BLaER1 (cell line): Measurements from ENCODE around the gene DYNC2I2.
"Not testable (repeated sequence)": the region's sequence is repeated elsewhere in the genome, so short reads cannot be mapped to it uniquely, and the experiment has no call there.

Source experiments
- H3K27ac ChIP-seq: shearing (Covaris generic); formaldehyde crosslinking; 2 replicates; pipeline ENCODE4 v1.8.1; 2022
- H3K27me3 ChIP-seq: shearing (Covaris generic); formaldehyde crosslinking; 2 replicates; pipeline ENCODE4 v1.8.1; 2022
- H3K36me3 ChIP-seq: shearing (Covaris generic); formaldehyde crosslinking; 2 replicates; pipeline ENCODE4 v1.8.1; 2022
- H3K4me1 ChIP-seq: shearing (Covaris generic); formaldehyde crosslinking; 2 replicates; pipeline ENCODE4 v1.8.1; 2022
- H3K4me2 ChIP-seq: shearing (Covaris generic); formaldehyde crosslinking; 2 replicates; pipeline ENCODE4 v1.8.1; 2022
- H3K4me3 ChIP-seq: shearing (Covaris generic); formaldehyde crosslinking; 2 replicates; pipeline ENCODE4 v1.8.1; 2022
- H3K9ac ChIP-seq: shearing (Covaris generic); formaldehyde crosslinking; 2 replicates; pipeline ENCODE4 v1.8.1; 2022
- H3K9me3 ChIP-seq: shearing (Covaris generic); formaldehyde crosslinking; 2 replicates; pipeline ENCODE4 v1.8.1; 2022
- H4K20me1 ChIP-seq: shearing (Covaris generic); formaldehyde crosslinking; 2 replicates; pipeline ENCODE4 v1.8.1; 2022
- Cebpa-rat ChIP-seq: shearing (Covaris generic); IDR thresholded peaks from 2 replicates; pipeline ENCODE4 v1.8.1; 2022

DYNC2I2 gene

GRCh38 chr9:128684325-128685199 lies 27.9 kb upstream of the DYNC2I2 start:
- no peaks in the 10 kb centered on the region for H4K20me1 ChIP-seq

DNA sequence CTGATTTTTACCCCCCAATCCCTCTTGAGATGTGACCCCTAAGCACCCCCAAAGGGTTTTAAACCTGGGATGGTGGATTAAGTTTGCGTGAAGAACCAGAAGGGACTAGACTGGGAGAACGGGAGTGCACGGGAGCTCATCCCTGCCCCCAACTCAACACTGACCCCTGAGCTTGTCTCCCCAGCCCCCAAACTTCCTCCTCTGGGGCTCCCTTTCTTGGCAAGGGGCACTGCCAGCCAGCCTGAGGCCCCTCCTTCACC lies 27.3 kb upstream of the DYNC2I2 start:
- no peaks in the 10 kb centered on the region for H3K9me3 ChIP-seq
- no peaks in the 10 kb centered on the region for H4K20me1 ChIP-seq
- peak overlapping the region; percentile 99 for H3K4me2 ChIP-seq
- peaks cover 60% of the 10 kb centered on the region for H3K4me1 ChIP-seq
- peak overlapping the region; percentile 94 for H3K9ac ChIP-seq
- H3K36me3 ChIP-seq, result no peaks in the 10 kb centered on the region
- no peak for TF ChIP-seq Cebpa-rat
- no peaks in the 10 kb centered on the region for H3K27me3 ChIP-seq
- H3K27ac ChIP-seq, result peak overlapping the region; percentile 92
- H3K4me3 ChIP-seq, result peak overlapping the region; percentile 88

More at GRCh38 chr9:128684325-128685199, 27.9 kb upstream of the DYNC2I2 start:
- Histone ChIP-seq H3K9me3 (no peaks in the 10 kb centered on the region), H3K27ac (peak overlapping the region; percentile 92), H3K4me3 (peak overlapping the region; percentile 88), H3K27me3 (no peaks in the 10 kb centered on the region), H3K4me2 (peak overlapping the region; percentile 99), H3K9ac (peak overlapping the region; percentile 94), H3K36me3 (no peaks in the 10 kb centered on the region), H3K4me1 (peaks cover 60% of the 10 kb centered on the region)
- no peak for TF ChIP-seq Cebpa-rat

DNA sequence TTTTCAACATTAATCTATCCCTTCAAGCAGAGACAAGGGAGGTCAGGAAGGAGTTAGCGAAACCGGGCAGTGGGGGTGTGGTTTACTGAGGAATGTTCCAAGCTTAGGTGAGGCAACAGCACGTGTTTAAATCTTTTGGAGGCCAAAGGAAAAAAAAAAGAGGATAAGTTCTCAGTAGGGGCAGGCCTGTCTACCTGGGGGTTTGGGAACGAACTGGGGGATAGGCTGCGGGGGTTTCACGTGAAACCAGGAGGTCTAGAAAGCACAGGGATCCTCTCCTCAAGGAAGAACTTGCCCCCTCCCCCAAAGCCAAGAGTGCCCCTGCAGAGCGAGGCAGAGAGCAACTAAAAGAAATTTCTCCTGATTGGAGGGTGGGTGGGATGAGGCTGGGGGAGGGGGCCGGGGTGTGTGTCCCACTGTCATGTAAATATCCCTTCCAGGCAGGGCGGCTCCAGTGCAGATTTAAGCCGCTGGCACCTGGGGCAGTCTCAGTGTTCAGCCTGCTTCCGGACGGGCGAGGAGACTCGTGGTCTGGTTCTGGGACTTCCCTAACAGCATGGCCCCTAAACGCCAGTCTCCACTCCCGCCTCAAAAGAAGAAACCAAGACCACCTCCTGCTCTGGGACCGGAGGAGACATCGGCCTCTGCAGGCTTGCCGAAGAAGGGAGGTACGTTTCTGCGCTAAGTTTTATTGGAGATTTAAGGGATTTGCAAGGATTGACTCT lies 26.9 kb upstream of the DYNC2I2 start:
- H3K27me3 ChIP-seq, result no peaks in the 10 kb centered on the region
- peak overlapping the region; percentile 99 for H3K4me2 ChIP-seq
- peaks cover 58% of the 10 kb centered on the region for H3K4me1 ChIP-seq
- no peak for TF ChIP-seq Cebpa-rat
- H3K36me3 ChIP-seq, result no peaks in the 10 kb centered on the region
- peak overlapping the region; percentile 94 for H3K9ac ChIP-seq
- no peaks in the 10 kb centered on the region for H3K9me3 ChIP-seq
- no peaks in the 10 kb centered on the region for H4K20me1 ChIP-seq
- H3K4me3 ChIP-seq, result peak overlapping the region; percentile 88
- peak overlapping the region; percentile 92 for H3K27ac ChIP-seq

- H4K20me1 ChIP-seq, result no peaks in the 10 kb centered on the region
- no peaks in the 10 kb centered on the region for H3K9me3 ChIP-seq
- no peak overlapping the region for H3K27ac ChIP-seq
- peaks cover 15% of the 10 kb centered on the region for H3K36me3 ChIP-seq
- TF ChIP-seq Cebpa-rat, result no peak
- no peaks in the 10 kb centered on the region for H3K27me3 ChIP-seq
- peaks cover 23% of the 10 kb centered on the region for H3K4me1 ChIP-seq
- H3K9ac ChIP-seq, result no peak overlapping the region
- H3K4me3 ChIP-seq, result no peak overlapping the region
- H3K4me2 ChIP-seq, result no peak overlapping the region
These were observed 21.1 kb upstream of the DYNC2I2 start for GRCh38 chr9:128677794-128678193.

- Histone ChIP-seq H3K27ac (no peak overlapping the region), H3K36me3 (peaks cover 15% of the 10 kb centered on the region), H3K4me2 (no peak overlapping the region), H3K9me3 (no peaks in the 10 kb centered on the region), H3K9ac (no peak overlapping the region), H4K20me1 (no peaks in the 10 kb centered on the region), H3K4me3 (no peak overlapping the region), H3K4me1 (peaks cover 24% of the 10 kb centered on the region), H3K27me3 (no peaks in the 10 kb centered on the region)
- no peak for TF ChIP-seq Cebpa-rat
These were observed 18.7 kb upstream of the DYNC2I2 start for GRCh38 chr9:128675382-128675781.

- Histone ChIP-seq H3K4me2 (no peak overlapping the region), H3K27ac (no peak overlapping the region), H3K9ac (no peak overlapping the region), H4K20me1 (no peaks in the 10 kb centered on the region), H3K4me1 (peaks cover 11% of the 10 kb centered on the region), H3K9me3 (no peaks in the 10 kb centered on the region), H3K36me3 (no peaks in the 10 kb centered on the region), H3K4me3 (no peak overlapping the region), H3K27me3 (no peaks in the 10 kb centered on the region)
- no peak for TF ChIP-seq Cebpa-rat
These were observed 13.1 kb upstream of the DYNC2I2 start for GRCh38 chr9:128669786-128670185.

DNA sequence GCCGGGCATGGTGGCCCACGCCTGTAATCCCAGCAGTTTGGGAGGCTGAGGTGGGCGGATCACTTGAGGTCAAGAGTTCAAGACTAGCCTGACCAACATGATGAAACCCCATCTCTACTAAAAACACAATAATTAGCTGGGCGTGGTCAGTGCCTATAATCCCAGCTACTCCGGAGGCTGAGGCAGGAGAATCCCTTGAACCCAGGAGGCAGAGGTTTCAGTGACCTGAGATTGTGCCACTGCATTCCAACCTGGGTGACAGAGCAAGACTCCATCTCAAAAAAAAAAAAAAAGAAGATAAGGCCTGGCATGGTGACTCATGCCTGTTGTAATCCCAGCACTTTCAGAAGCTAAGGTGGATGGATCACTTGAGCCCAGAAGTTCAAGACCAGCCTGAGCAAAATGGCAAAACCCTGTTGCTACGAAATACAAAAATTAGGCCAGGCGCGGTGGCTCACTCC lies 9.9 kb upstream of the DYNC2I2 start:
- H3K4me1 ChIP-seq, result peaks cover 11% of the 10 kb centered on the region
- H3K9ac ChIP-seq, H4K20me1 ChIP-seq, H3K27ac ChIP-seq, H3K36me3 ChIP-seq, H3K9me3 ChIP-seq, H3K4me3 ChIP-seq, H3K4me2 ChIP-seq, H3K27me3 ChIP-seq: not testable (repeated sequence)

GRCh38 chr9:128657796-128658195 lies 1.1 kb upstream of the DYNC2I2 start:
- Histone ChIP-seq H4K20me1 (no peaks in the 10 kb centered on the region), H3K4me1 (peaks cover 27% of the 10 kb centered on the region), H3K9me3 (no peaks in the 10 kb centered on the region), H3K27me3 (no peaks in the 10 kb centered on the region), H3K36me3 (peaks cover 9% of the 10 kb centered on the region; the same call in 1 of the 2 replicates), H3K27ac (peak overlapping the region; percentile 100; the same call in 1 of the 2 replicates), H3K4me2 (no peak overlapping the region), H3K4me3 (no peak overlapping the region), H3K9ac (no peak overlapping the region)
- no peak for TF ChIP-seq Cebpa-rat

GRCh38 chr9:128657344-128657704 lies 677 bp upstream of the DYNC2I2 start:
- Histone ChIP-seq H3K4me2 (peak overlapping the region; percentile 73), H3K9me3 (no peaks in the 10 kb centered on the region), H4K20me1 (no peaks in the 10 kb centered on the region), H3K36me3 (peaks cover 9% of the 10 kb centered on the region; the same call in 1 of the 2 replicates), H3K4me1 (peaks cover 27% of the 10 kb centered on the region), H3K9ac (peak overlapping the region; percentile 99), H3K27me3 (no peaks in the 10 kb centered on the region), H3K4me3 (peak overlapping the region; percentile 87), H3K27ac (peak overlapping the region; percentile 100)
- no peak for TF ChIP-seq Cebpa-rat

GRCh38 chr9:128654481-128654880 lies 2.2 kb downstream of the DYNC2I2 start:
- no peak overlapping the region for H3K4me3 ChIP-seq
- H3K4me2 ChIP-seq, result peak overlapping the region; percentile 4
- TF ChIP-seq Cebpa-rat, result no peak
- no peaks in the 10 kb centered on the region for H3K9me3 ChIP-seq
- peak overlapping the region; percentile 33; the same call in 1 of the 2 replicates for H3K9ac ChIP-seq
- H3K36me3 ChIP-seq, result peaks cover 9% of the 10 kb centered on the region; the same call in 1 of the 2 replicates
- H3K4me1 ChIP-seq, result peaks cover 27% of the 10 kb centered on the region
- no peaks in the 10 kb centered on the region for H4K20me1 ChIP-seq
- peak overlapping the region; percentile 0; the same call in 1 of the 2 replicates for H3K27ac ChIP-seq
- H3K27me3 ChIP-seq, result no peaks in the 10 kb centered on the region
